Karpas-422 (cell line): ENCODE results near the gene CYP27C1. TPM values are rescaled to one million over a fixed set of nuclear protein-coding genes. Genes with fewer than 3 reads are reported as not detected.

Experiments
- DNase-seq: peaks from one replicate; pipeline ENCODE4 v3.0.0-alpha.2; 2015
- H2AFZ ChIP-seq: fragments of 200-600 bp; sonication (generic); 2 replicates; pipeline ENCODE4 v1.6.1; 2014; ENCODE audit warnings: antibody characterized with exemption, low read length, mixed read lengths
- H3K27ac ChIP-seq: fragments of 200-600 bp; sonication (generic); 2 replicates; pipeline ENCODE4 v1.5.1; 2014; ENCODE audit warnings: mild to moderate bottlenecking, low read length, moderate library complexity
- H3K27me3 ChIP-seq: fragments of 200-600 bp; sonication (generic); 2 replicates; pipeline ENCODE4 v1.6.1; 2014; ENCODE audit warnings: low read length, mixed read lengths
- H3K36me3 ChIP-seq: fragments of 200-600 bp; sonication (generic); 2 replicates; pipeline ENCODE4 v1.6.1; 2014; ENCODE audit warnings: low read length, mixed read lengths; ENCODE audit not compliant: insufficient read depth
- H3K4me1 ChIP-seq: fragments of 200-600 bp; sonication (generic); 2 replicates; pipeline ENCODE4 v1.6.1; 2014; ENCODE audit warnings: mild to moderate bottlenecking, low read length, mixed read lengths
- H3K4me2 ChIP-seq: fragments of 200-600 bp; sonication (generic); 2 replicates; pipeline ENCODE4 v1.6.1; 2014; ENCODE audit warnings: low read length, low read depth, mild to moderate bottlenecking; ENCODE audit not compliant: poor library complexity, severe bottlenecking
- H3K4me3 ChIP-seq: fragments of 200-600 bp; sonication (generic); 2 replicates; pipeline ENCODE4 v1.5.1; 2014; ENCODE audit warnings: mild to moderate bottlenecking, antibody characterized with exemption, low read length, mixed read lengths
- H3K79me2 ChIP-seq: fragments of 200-600 bp; sonication (generic); 2 replicates; pipeline ENCODE4 v1.6.1; 2014; ENCODE audit warnings: mild to moderate bottlenecking, low read length, mixed read lengths
- H3K9ac ChIP-seq: fragments of 200-600 bp; sonication (generic); 2 replicates; pipeline ENCODE4 v1.6.0; 2014; ENCODE audit warnings: low read length
- H3K9me2 ChIP-seq: fragments of 200-600 bp; sonication (generic), shearing (Covaris generic); replicated peaks from 2 replicates; pipeline ENCODE4 v1.6.0; 2014; ENCODE audit warnings: mild to moderate bottlenecking, low read length, moderate library complexity; ENCODE audit not compliant: insufficient read depth
- H3K9me3 ChIP-seq: fragments of 300-700, 200-600 bp; sonication (generic); 2 replicates; pipeline ENCODE4 v1.6.1; 2014; ENCODE audit warnings: low read length, mixed read lengths
- H4K20me1 ChIP-seq: fragments of 200-600 bp; sonication (generic); 2 replicates; pipeline ENCODE4 v1.6.1; 2014; ENCODE audit warnings: mild to moderate bottlenecking, antibody characterized with exemption, low read length, low read depth; ENCODE audit not compliant: insufficient read depth
- total RNA-seq: library from RNA; depleted of rRNA; stranded (reverse); fragments of >200 nt; shearing (Covaris generic); gene quantifications from 2 replicates; pipeline ENCODE4 v1.2.3, GENCODE V29; 2014; ENCODE audit warnings: low replicate concordance; rRNA removed

CYP27C1 gene
- total RNA-seq, result not detected in 2 replicates

- no peak within 1 kb of the TSS for H3K9ac ChIP-seq
- H2AFZ ChIP-seq, result no peak within 1 kb of the TSS
- no peaks in the 10 kb centered on the region for H3K9me2 ChIP-seq
- no peaks in the 10 kb centered on the region for H3K36me3 ChIP-seq
- no peaks in the 10 kb centered on the region for H4K20me1 ChIP-seq
- no peak within 1 kb of the TSS for H3K4me2 ChIP-seq
- H3K79me2 ChIP-seq, result no peaks in the 10 kb centered on the region
- DNase-seq, result no peak
- no peaks in the 10 kb centered on the region for H3K4me1 ChIP-seq
- no peaks in the 10 kb centered on the region for H3K9me3 ChIP-seq
- H3K27ac ChIP-seq, result no peak within 1 kb of the TSS
- no peak within 1 kb of the TSS for H3K4me3 ChIP-seq
- H3K27me3 ChIP-seq, result no peaks in the 10 kb centered on the region
Measured at GRCh38 chr2:127220102-127220767, at the start of gene CYP27C1. CYP27C1 (minus strand) TSS chr2:127220299; CDS start chr2:127220270, 29 bp downstream.

- H3K79me2 ChIP-seq, result no peaks in the 10 kb centered on the region
- no peak overlapping the region for H3K4me2 ChIP-seq
- no peaks in the 10 kb centered on the region for H4K20me1 ChIP-seq
- no peak overlapping the region for H3K4me3 ChIP-seq
- no peaks in the 10 kb centered on the region for H3K9me2 ChIP-seq
- H3K36me3 ChIP-seq, result peaks cover 29% of the 10 kb centered on the region
- H3K9ac ChIP-seq, result no peak overlapping the region
- no peaks in the 10 kb centered on the region for H3K9me3 ChIP-seq
- DNase-seq, result no peak
- H2AFZ ChIP-seq, result no peak overlapping the region
- H3K4me1 ChIP-seq, result no peaks in the 10 kb centered on the region
- no peak overlapping the region for H3K27ac ChIP-seq
- no peaks in the 10 kb centered on the region for H3K27me3 ChIP-seq
Measured at GRCh38 chr2:127261804-127262406, 41.8 kb upstream of the CYP27C1 start.

GRCh38 chr2:127259355-127259754 is 39.3 kb upstream of the CYP27C1 start:
- H3K36me3 ChIP-seq, result peaks cover 28% of the 10 kb centered on the region
- no peaks in the 10 kb centered on the region for H3K9me2 ChIP-seq
- no peaks in the 10 kb centered on the region for H3K27me3 ChIP-seq
- H3K4me3 ChIP-seq, result no peak overlapping the region
- H3K9me3 ChIP-seq, result no peaks in the 10 kb centered on the region
- no peak overlapping the region for H3K27ac ChIP-seq
- no peaks in the 10 kb centered on the region for H3K4me1 ChIP-seq
- no peak overlapping the region for H3K9ac ChIP-seq
- H2AFZ ChIP-seq, result no peak overlapping the region
- no peak overlapping the region for H3K4me2 ChIP-seq
- no peaks in the 10 kb centered on the region for H4K20me1 ChIP-seq
- H3K79me2 ChIP-seq, result no peaks in the 10 kb centered on the region
- DNase-seq, result no peak

- peaks cover 26% of the 10 kb centered on the region for H3K36me3 ChIP-seq
- no peak overlapping the region for H3K27ac ChIP-seq
- H3K27me3 ChIP-seq, result no peaks in the 10 kb centered on the region
- H3K9me3 ChIP-seq, result no peaks in the 10 kb centered on the region
- H3K79me2 ChIP-seq, result no peaks in the 10 kb centered on the region
- H3K4me3 ChIP-seq, result no peak overlapping the region
- no peak overlapping the region for H2AFZ ChIP-seq
- H3K4me2 ChIP-seq, result no peak overlapping the region
- DNase-seq, result no peak
- no peaks in the 10 kb centered on the region for H4K20me1 ChIP-seq
- no peak overlapping the region for H3K9ac ChIP-seq
- no peaks in the 10 kb centered on the region for H3K4me1 ChIP-seq
- no peaks in the 10 kb centered on the region for H3K9me2 ChIP-seq
Measured at GRCh38 chr2:127256866-127257265, 36.8 kb upstream of the CYP27C1 start.

- peaks cover 21% of the 10 kb centered on the region for H3K36me3 ChIP-seq
- no peak overlapping the region for H3K9ac ChIP-seq
- H3K79me2 ChIP-seq, result no peaks in the 10 kb centered on the region
- DNase-seq, result no peak
- H3K27ac ChIP-seq, result no peak overlapping the region
- H2AFZ ChIP-seq, result no peak overlapping the region
- no peaks in the 10 kb centered on the region for H3K4me1 ChIP-seq
- no peak overlapping the region for H3K4me2 ChIP-seq
- H3K4me3 ChIP-seq, result no peak overlapping the region
- no peaks in the 10 kb centered on the region for H3K9me3 ChIP-seq
- no peaks in the 10 kb centered on the region for H3K9me2 ChIP-seq
- H3K27me3 ChIP-seq, result no peaks in the 10 kb centered on the region
- H4K20me1 ChIP-seq, result no peaks in the 10 kb centered on the region
Measured at GRCh38 chr2:127256381-127256780, 36.3 kb upstream of the CYP27C1 start.

GRCh38 chr2:127255721-127256120 is 35.6 kb upstream of the CYP27C1 start:
- H2AFZ ChIP-seq, result no peak overlapping the region
- DNase-seq, result no peak
- H3K27me3 ChIP-seq, result no peaks in the 10 kb centered on the region
- no peak overlapping the region for H3K4me3 ChIP-seq
- H3K4me1 ChIP-seq, result no peaks in the 10 kb centered on the region
- no peaks in the 10 kb centered on the region for H3K9me2 ChIP-seq
- H3K4me2 ChIP-seq, result no peak overlapping the region
- no peaks in the 10 kb centered on the region for H3K9me3 ChIP-seq
- H3K27ac ChIP-seq, result no peak overlapping the region
- H3K79me2 ChIP-seq, result no peaks in the 10 kb centered on the region
- no peak overlapping the region for H3K9ac ChIP-seq
- no peaks in the 10 kb centered on the region for H4K20me1 ChIP-seq
- peaks cover 15% of the 10 kb centered on the region for H3K36me3 ChIP-seq

GRCh38 chr2:127255146-127255545 is 35.0 kb upstream of the CYP27C1 start:
- no peak for DNase-seq
- H3K27me3 ChIP-seq, result no peaks in the 10 kb centered on the region
- no peak overlapping the region for H3K4me3 ChIP-seq
- no peak overlapping the region for H3K9ac ChIP-seq
- H3K27ac ChIP-seq, result no peak overlapping the region
- H3K36me3 ChIP-seq, result peaks cover 9% of the 10 kb centered on the region
- H3K79me2 ChIP-seq, result no peaks in the 10 kb centered on the region
- no peaks in the 10 kb centered on the region for H3K9me3 ChIP-seq
- H2AFZ ChIP-seq, result no peak overlapping the region
- H4K20me1 ChIP-seq, result no peaks in the 10 kb centered on the region
- H3K4me2 ChIP-seq, result no peak overlapping the region
- H3K9me2 ChIP-seq, result no peaks in the 10 kb centered on the region
- no peaks in the 10 kb centered on the region for H3K4me1 ChIP-seq

- Histone ChIP-seq H3K27ac (no peak overlapping the region), H3K9me2 (no peaks in the 10 kb centered on the region), H3K79me2 (no peaks in the 10 kb centered on the region), H3K27me3 (no peaks in the 10 kb centered on the region), H4K20me1 (no peaks in the 10 kb centered on the region), H3K9me3 (no peaks in the 10 kb centered on the region), H3K36me3 (peaks cover 3% of the 10 kb centered on the region), H3K9ac (no peak overlapping the region), H3K4me1 (no peaks in the 10 kb centered on the region), H2AFZ (no peak overlapping the region), H3K4me3 (no peak overlapping the region), H3K4me2 (no peak overlapping the region)
- DNase-seq, result no peak
Measured at GRCh38 chr2:127254386-127254981, 34.4 kb upstream of the CYP27C1 start.
